Body of pancreas (tissue), 4 donors: ENCODE measurements around the gene FOSL1.

Source experiments
- CTCF ChIP-seq, 7 experiments: fragments of 450-650 bp in 4 of 7; fragments of 200-600 bp in 3 of 7; sonication (generic) in 3 of 7; IDR thresholded peaks; one replicate each; pipeline ENCODE4 v1.5.1; 2016 to 2019; ENCODE audit warnings: antibody characterized with exemption in 7 of 7
- POLR2A ChIP-seq, 3 donors: fragments of 450-650 bp; IDR thresholded peaks; one replicate each; pipeline ENCODE4 v1.6.1; 2016; ENCODE audit warnings: antibody characterized with exemption in 3 of 3, mild to moderate bottlenecking in 2 of 3

- no peak for TF ChIP-seq CTCF (IDR thresholded peaks at IDR 0.05)
- no peak for TF ChIP-seq POLR2A (IDR thresholded peaks at IDR 0.05)
These were observed 44.2 kb downstream of the FOSL1 start for GRCh38 chr11:65855927-65856363.
